Fibroblast of skin of left biceps (primary cell): ENCODE results near the gene TBP.

ENCODE experiments used
- DNase-seq, 2 experiments: peaks; one replicate each; pipeline ENCODE4 v3.0.0-alpha.2; 2013; ENCODE audit warnings: low read depth in 2 of 2

The TBP gene

DNA sequence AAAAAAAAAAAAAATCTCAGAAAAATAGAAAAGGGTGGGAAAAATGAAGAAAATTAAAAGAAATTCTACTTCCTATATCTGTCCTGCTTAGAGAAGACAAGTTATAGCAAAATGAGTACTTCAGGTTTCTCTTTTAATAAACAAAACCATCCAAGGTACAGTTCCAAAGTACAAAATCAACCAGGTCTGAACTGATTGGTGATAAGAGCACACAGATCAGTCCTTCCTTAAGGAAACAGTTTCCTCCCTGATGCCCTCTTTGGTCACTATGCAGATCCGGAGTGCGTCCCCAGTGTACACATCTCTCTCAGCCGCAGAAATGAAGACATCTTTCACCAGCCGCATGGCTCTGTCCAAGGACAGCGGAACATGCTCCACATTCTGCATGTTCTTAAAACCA is 19.2 kb upstream of the TBP start:
- no peak for DNase-seq

DNA sequence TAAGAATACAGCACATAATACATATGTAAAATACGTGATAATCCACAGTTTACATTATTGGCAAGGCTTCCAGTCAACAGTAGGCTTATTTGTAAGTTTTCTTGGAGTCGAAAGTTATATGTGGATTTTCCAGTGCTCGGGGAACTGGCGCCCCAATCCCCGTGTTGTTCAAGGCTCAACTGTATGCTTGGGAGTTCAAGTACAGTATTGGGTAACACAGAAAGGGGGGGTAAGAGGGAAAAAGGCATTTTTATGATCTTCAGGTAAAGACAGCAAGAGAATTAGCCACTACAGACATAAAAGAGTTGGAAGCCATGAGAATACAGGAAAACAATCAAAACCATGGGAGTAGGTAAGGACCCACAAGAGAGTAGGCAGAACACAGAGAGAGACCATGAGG is 17.5 kb upstream of the TBP start:
- DNase-seq, result no peak

DNA sequence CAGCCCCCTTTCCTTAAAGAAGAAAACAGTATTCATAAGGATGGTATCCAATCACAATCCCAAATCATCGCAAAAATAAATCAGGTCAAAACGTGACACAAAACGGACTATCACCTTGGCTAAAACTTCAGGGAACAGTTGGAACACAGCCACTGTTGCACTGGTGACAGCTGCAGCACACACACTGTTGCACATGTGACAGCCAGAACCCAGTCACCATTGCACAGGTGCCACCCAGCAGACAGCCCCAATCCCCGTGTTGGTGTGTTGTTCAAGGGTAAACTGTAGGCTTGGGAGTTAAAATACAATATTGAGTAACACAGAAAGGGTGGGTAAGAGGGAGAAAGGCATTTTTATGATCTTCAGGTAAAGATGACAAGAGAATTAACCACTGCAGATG is 16.8 kb upstream of the TBP start:
- DNase-seq, result no peak

DNA sequence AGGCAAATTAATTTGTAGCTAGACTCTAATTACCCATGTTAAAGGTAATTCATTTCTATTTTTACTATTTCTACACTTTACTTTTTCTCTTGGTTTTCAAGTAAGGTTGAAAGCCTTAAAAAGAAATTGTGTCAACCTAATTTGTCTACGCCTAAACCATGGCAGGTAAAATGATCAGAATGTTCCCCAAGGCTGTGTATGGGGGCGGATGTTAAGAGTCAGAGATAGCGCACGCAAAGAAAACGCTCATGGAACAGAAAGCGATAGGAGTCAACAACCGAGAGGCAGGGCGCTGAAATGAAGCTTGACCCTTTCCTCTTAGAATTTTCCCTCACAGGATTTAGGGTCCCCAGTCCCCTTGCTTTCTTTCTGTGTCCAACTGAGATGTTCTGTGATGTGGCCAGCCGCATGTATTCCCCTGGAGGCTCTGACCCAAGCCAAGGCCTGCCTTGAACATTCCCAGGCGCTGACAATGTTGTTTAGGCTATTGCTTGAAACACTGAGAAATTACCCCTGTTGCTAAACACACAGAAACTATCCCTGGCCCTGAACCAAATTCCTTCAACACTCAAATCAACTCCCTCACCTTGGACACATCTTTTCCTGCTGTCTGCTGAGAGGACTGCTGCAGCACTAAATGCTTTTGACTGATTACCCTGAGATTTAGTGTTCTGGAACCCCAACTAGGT is 12.0 kb upstream of the TBP start:
- no peak for DNase-seq

DNA sequence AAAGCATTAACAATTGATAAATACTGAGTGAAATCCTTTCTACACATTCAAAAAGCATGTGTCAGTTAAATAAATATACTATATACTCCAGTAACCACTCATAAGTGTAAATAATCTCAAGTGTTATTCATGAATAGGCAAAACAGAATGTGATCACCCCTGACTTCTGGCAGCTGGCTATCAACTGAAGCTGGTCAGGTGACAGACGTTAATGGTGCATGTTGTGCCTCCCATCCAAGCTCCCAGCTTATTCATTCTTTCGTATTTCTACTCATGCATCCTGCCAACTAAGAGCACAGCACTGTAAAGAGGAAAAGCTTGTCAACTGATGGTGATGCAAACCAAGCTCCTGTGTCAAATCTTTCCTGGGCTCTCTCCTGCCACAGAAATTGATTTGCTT is 8.8 kb upstream of the TBP start:
- no peak for DNase-seq

DNA sequence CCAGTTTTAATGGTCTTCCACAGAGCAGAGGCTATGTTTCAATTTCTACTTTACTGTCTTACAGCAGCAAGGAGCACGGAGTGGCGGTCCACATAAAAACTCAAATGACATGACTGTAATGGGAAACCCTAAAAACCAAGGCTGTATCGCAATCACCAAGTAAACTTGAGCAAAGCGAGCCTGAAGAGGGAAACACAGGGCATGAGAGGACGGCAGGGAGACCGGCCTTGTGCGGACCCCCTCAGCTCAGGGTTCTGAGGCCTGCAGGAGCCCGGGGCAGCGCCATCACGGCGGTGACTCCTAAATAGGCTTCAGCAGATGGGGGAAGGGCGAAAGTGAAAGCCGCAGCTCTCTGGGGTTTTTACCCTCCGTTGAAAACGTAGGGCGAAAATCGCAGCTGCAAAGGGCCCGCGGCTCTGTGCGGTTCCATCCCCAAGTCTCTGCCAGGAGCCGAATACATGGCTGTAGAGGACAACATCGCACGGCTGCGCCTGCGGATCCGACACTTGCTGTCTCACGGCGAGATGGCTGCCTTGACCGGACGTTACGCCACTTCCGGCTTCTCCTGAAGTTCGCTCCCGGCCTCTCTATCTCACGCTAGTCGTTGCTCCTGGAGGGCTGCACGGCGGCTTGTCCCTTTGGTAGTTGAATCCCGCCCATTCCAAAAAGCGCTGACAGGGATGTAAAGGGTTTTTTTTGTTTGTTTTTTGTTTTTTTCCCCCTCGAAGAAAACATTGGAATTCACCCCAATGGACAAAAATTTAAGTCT is 1.2 kb upstream of the TBP start, which contains the start of gene PSMB1:
Gene PSMB1, minus strand, starts transcription at position 543 of the 769 bp plus-strand sequence. Its CDS starts 65 bp downstream, at position 478.
- DNase-seq, result peak; percentile 71 to 80

DNA sequence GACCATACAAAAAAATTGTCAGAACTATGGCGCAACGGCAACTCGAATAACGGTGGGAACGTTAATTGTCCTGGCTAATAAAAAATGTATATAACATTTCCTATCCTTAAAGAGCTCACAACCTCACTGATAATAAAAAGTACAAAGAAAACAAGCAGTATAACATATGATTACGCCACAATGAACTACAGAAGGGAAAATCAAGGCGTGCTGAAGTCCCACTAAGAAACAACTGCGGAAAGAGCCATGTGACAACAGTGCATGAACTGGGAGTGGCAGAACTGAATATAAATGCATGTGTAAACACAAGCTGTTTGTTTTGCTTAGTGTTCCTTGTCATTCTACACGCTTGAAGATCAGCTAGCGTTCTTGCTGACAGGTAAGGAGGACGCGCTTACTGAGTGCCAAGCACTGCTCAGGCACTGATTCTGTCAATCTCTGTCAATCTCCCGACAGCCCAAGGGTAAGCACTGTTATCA is 596 bp upstream of the TBP start:
- DNase-seq, result no peak

DNA sequence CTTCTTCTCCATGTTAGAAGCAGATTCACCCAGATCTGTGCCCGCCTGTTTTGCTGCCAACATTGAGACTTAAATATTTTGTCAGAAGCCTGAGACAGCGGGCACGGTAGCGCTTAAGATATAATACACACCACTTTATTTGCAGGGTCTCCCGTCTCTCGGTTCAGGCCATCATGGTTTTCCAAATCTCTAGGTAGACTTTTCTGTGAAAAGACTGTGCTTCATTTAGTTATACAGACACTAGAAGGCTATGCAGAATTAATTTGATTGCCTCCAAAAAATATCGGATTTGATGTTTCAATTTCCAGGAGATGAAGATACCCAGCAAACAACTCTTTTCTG is 598 bp downstream of the TBP start:
- no peak for DNase-seq

DNA sequence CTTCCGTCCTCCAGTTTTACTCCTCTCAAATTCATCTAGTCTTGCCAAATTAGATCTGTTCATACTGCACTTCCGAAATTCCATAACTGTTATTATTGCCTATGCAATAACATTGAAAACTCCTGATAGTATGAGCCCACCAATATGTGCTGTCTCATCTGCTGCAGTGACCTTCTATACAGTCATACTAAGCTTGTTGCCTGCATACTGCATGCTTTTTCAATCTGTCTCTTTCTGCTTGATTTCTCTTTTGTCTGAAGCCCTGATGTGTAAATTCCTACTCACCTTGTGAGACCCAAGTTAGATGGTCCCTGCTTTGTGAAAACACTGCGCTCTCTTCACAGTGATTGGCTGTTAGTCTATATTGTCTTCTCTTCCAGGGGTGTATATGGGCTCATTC is 1.1 kb downstream of the TBP start:
- DNase-seq, result no peak

DNA sequence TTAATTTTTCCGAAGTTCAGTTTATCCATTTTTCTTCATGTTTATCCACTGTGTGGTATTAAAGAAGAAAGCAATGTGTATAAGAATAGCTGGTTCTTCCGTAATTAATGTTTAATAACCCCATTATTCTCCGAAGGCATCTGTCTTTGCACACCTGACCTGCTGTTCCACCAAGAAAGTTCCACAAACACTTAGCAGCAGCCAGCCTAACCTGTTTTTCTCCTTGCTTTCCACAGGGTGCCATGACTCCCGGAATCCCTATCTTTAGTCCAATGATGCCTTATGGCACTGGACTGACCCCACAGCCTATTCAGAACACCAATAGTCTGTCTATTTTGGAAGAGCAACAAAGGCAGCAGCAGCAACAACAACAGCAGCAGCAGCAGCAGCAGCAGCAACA is 7.4 kb downstream of the TBP start:
- DNase-seq, result no peak

DNA sequence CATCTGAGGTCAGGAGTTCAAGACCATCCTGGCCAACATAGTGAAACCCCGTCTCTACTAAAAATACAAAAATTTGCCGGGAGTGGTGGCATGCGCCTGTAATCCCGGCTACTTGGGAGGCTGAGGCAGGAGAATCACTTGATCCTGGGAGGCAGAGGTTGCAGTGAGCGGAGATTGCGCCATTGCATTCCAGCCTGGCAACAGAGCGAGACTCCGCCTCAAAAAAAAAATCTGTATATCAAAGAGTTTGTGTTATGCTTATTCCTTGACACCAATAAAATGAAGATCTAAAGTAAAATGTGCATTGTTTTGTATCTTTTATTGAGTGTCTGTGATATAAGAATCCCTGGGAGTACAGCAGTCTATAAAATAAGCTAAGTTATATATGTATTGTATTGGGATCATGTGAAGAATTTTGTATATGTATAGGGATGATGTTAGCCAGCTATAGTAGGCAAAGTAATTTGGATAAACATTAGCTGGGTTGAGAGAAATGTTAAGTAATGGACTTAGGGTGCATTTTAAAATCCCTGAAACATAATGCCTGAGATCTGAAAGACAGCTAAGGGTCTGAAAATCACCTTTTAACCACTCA is 10.9 kb downstream of the TBP start:
- DNase-seq, result no peak

DNA sequence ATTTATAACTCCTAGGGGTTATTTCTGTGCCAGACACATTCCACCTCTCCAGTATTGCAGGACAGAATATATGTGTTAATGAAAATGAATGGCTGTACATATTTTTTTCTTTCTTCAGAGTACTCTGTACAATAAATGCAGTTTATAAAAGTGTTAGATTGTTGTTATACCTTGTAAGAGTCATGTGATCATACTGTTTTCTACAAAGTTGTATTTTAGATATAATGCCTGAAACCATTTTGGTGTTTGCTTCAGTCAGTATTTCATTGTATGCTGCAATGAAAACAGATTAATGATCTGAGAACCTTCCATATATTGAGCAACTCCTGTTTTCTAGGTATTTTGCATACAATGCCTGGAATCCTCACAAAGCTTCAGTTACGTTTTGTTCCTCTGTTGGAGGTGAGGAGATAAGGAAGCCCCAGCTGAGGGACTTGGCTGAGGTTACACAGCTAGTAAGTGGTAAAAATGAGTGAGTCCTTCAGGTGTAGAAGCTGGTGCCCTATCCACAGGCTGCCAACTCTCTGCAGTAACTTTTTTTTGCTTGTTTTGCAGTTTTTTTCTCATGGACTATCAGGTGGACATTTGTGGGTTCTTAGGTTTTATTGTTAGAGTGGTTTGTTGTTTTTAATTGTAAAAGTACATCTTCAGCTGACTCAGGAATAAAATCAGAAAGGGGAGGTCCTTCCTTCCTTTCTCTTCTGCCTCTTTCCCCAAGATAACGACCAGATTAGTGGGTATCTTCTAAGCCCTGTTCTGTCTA is 18.7 kb downstream of the TBP start:
- no peak for DNase-seq

DNA sequence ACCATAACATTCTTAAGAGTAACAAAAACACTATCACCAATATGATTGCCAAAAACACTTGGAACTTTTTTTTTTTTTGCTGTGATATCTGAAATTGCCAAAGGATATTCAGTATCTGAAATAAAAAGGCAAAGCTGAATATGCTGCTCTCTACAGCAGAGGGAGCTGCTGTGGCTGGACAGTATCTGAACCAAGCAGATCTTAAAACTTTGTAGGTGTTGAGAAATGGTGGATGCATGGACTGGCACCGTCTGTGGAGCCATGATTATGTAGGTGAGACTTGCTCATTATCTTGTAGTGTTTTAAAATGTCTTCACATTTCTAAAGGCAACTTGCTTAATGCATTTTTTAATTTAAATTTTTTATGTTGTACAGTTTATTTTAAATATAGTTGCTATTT is 21.1 kb downstream of the TBP start:
- no peak for DNase-seq

DNA sequence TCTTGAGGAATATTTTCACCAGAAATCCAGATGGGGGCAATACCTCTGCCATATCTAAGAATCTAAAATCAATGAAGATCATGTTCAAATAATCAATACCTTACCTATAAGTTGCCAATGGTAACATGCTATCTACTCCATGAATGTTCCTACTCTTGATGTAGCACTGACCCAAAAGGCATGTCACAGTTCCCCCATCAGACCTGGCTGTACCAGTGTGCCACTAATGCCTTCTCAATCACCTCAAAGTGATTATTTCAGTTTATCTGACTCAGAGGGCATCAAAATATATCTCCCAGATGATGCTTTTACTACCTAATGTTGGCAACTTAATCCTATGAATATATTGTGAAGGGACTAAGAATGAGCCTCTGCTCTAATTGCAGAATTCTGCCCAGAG is 24.7 kb downstream of the TBP start:
- no peak for DNase-seq

DNA sequence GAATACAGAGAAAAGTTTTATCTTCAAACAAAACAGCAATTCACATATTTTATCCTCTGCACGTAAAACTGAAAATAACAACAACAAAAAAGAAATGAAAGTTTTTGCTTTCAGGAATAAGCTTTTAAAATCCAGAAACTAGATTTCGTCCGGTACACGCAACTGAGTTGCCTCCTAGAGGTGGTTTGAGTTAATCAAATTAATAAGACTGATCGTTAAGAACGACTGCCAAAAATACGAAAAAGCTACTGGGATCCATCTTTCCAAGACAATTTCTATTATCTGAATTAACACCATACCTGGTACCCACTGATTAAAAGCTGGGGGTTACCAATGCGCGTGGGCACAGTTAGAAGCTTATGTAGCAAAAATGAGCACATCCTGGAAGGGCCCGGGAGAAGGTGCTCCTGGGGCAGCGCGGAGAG is 29.6 kb downstream of the TBP start:
- no peak for DNase-seq

DNA sequence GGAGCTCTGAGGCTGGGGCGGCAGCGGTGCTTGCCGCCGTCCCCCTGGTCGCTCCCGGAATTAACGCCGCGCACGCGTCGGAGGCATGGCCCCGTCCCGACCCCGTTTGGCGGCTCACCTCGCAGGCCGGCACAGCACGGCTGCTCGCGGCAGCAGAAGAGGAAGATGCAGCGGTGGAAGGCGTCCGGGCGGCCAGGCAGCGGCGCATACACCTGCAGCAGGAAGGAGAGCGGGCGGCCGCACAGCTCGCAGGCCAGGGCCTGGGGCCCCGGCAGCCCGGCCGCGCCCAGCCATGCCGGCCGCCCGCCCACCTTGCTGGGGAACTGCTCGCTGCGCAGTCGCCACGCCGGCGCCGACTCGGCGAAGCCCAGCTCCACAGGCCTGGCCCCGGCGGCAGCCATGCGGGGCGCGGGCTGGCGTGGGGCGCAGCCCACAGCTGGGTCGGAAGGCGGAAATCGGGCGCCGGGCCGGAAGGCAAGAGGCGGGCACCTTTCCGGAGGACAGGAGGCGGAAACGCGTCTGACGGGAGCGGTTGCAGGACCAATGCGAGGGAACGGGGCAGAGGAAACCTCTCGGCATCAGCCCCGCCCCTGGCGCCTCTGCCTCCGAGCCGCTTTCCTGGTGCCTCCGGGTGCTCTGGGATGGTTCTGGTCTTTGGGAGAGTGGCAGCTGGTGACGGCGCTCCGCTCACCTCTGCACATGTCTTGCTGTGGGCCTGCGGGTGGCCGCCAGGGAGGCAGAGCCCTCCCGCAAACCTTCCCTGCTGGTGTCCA is 30.2 kb downstream of the TBP start, which contains the start of gene PDCD2:
Gene PDCD2, minus strand, starts transcription at position 457 of the 773 bp plus-strand sequence. Its CDS starts 56 bp downstream, at position 401.
- peak; percentile 53 to 60 for DNase-seq

DNA sequence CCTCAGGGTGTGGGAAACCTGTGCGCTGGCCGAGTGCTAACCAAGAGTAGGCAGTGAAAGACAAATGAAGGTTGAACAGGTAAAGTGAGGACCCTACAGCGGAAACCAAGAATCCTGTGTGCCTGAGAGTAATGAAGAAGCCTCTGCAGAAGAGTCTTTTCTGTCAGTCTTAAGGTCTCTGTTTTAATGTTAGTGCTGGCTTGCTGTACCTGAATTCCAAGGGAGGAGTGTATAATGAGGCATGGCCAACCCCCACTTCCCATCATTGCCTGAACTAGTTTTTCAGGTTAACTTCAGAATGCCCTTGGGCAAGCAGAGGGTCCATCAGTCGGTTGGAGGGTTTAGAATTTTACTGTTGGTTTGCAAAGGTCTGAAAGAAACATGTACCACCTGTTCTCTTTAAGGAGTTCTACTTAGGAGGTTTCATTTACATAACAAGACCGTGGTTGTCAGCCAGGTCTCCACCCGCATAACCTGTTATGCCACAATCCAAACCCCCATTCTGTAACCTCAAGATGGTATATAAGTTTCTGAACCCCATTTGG is 30.9 kb downstream of the TBP start:
- no peak for DNase-seq

DNA sequence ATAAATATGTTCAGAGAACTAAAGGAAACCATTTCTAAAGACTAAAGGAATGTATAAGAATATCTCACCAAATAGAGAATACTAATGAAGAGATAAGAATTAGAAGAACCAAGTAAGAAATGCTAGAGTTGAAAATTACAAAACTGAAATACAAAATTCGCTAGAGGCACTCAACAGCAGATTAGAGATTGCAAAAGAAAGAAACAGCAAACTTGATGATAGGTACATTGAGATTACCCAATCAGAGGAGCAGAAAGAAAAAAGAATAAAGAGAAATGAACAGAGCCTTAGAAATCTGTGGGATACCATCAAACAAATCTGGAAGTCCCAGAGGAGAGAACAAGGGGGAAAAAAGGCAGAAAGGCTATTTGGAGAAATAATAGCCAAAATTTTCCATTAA is 36.6 kb downstream of the TBP start:
- DNase-seq, result no peak

DNA sequence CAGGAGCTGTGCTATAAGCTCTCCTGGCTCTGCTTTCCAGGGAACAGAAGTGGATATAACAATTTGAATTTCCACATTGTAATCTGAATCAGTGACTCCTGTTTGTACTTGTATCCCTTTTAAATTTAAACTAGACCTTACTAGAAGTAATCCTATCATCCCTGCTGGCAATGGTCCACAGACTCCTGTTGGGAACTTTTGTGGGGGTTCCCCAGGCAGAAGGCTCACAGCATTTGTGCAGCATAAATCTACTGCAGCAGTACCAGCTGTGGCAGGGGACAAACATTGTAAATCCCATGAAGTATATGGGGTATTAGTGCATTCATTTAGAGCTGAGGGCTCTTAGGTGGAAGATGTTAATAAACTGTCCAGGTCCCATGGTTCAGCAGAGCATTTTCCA is 42.3 kb downstream of the TBP start:
- DNase-seq, result no peak

DNA sequence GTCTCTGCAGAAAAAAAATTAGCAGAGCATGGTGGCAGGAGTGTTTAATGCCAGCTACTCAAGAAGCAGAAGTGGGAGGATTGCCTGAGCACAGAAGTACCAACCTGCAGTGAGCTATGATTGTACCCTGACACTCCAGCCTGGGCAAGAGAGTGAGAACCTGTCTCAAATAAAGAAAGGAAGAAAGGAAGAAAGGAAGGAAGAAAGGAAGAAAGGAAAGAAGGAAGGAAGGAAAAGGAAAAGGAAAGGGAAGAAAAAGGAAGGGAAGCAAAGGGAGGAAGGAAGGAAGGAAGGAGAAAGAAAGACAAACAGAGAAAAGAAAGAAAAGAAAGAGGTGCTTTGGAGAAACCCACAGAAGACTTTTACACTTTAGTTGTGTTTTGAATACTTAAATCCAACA is 43.1 kb downstream of the TBP start:
- no peak for DNase-seq
